ENCODE results near the gene ARRDC2.
"Not testable (repeated sequence)": the region's sequence is repeated elsewhere in the genome, so short reads cannot be mapped to it uniquely, and the experiment has no call there.

Gene ARRDC2

DNA sequence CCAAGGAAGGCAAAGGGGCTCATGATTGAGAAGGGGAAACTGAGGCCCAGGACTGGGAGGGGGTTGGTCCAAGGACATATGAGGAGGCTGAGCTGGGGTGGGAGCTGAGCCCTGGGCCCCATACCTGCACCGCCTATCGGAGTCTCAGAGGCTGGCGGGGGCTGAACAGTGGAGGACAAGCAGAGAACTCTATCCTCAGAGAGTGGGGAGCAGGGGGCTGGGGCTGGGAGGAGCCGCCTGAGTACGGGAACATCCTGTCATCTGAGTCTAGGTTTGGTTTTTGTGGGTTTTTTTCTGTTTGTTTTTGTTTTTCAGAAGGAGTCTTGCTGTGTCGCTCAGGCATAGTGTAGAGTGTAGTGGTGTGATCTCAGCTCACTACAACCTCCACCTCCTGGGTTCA is 6.2 kb downstream of the ARRDC2 start:
- FAIRE-seq (no peak), DNase-seq (ENCODE audit: insufficient read length, low spot score) (no peak)

DNA sequence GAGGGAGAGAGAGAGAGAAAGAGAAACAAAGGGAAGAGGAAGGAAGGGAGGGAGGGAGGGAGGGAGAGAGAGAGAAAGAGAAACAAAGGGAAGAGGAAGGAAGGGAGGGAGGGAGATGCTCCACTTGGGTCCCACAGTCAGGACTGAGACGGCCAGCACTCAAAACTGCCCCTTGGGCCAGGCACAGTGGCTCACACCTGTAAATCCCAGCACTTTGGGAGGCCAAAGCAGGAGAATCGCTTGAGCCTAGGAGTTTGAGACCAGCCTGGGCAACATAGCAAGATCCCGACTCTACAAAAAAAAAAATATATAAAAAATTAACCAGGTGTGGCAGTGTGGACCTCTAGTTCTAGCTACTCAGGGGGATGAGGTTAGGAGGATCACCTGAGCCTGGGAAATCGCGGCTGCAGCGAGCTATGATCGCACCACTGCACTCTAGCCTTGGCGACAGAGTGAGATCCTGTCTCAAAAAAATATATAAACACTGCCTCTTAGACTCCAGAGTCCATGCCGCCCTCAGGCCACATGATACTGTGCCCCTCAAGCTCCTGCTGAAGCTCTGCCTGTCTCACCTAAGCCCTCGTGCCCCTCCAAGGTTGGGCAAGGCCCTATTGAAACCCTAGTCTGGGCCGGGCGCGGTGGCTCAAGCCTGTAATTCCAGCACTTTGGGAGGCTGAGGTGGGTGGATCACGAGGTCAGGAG is 8.4 kb downstream of the ARRDC2 start:
- no peak for FAIRE-seq
- no peak for DNase-seq (ENCODE audit: insufficient read length, low spot score)

DNA sequence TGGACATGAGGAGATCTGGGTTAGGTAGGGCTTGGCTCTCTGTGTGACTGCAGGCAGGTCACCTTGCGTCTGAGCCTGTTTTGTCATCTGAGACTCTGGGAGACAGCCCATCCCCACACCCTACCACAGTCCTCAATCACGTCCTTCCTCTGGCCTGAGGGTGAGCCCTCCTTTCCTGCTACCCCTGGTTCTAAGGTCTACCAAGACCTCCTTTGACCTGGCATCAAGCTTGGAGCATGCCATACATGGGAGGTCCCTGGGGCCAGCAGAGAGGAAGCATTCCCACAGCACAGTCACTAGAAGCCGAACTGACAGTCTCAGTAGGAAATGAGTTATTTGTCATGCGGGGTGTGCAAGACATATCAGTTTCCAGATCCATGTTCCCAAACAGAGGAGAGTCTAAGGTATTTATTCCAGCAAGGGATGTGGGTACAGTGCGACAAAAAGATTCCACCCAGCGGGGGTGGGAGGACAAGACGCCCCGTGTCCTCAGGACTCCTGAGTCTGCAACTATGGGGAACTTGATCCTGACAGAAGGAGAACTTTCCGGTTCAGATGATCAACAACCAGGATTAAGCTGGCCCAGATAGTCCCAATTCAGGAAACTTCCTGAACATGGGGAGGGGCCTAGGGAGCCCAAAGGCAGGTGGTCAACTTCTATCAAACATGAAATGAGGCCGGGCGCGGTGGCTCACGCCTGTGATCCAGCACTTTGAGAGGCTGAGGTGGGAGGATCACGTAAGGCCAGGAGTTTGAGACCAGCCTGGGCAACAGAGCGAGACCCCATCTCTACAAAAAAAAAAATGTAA is 9.5 kb downstream of the ARRDC2 start:
- DNase-seq (ENCODE audit: insufficient read length, low spot score), result no peak
- no peak for FAIRE-seq

DNA sequence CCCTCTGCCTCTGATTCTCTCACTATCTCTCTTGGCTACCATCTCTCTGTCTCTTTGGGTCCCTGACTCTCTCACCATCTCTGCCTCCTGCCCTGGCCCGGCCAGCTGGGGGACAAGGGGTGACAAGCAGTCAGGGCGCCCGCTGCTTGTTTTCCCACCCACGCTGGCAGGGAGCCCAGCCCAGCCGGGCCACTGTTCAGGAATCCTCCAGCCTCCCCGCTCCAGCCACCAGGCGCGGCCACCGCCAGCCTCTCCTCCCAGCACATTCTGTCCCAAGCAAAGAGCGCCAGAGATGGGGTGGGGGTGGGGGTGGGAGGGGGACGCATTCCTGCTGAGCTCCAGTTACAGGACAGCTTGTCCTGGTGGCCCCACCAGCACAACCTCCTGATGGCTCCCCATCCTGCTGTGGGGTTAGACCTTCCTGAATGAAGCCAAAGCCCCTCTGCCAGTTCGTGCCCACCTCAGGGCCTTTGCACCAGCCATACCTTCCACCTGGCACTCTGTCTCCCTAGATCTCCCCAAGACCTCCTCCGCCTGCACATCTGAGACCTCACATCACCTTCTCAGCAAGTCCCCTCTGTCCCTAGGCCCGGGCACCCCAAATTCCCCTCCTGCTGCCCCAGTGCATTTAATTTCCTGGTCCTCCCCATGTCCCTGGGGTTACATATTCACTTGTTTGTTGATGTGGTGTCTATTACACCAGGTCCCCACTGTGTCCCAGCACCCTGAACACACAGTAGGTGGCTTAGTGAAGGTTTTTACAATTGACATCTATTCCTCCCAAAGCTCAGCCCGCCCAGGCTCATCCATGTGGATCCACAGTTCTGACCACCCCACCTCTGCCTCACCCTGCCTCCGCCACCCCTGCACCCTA is 12.5 kb downstream of the ARRDC2 start:
- no peak for FAIRE-seq
- no peak for DNase-seq (ENCODE audit: insufficient read length, low spot score)

DNA sequence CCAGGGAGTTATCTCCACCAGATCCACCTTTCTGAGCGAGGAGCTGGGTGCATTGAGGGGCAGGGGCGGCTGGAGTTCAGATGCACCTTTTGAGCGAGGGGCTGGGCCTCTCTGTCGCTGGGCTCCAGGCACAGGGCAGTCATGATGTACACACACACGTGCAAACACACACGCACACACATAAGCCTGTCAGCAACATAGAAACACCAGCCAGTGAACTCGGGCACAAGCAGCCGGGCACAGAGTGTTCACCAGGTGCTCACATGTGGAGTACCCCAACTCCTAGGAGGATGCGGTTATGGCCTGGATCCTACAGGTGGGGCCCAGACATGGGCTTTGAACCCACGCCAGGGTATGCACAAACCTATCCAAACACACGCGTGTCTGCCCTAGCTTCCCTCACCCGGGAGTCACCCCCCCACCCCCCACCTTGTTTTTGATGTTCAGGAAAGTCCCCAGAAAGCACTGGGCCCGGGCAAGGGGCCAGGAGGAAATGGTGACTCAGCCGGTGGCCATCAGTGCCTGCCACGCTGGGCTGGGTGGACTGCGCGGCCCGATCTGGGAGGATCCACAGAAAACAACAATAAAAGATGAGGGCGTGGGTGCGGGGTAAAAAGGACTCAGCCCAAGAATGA is 13.3 kb downstream of the ARRDC2 start:
- no peak for DNase-seq (ENCODE audit: insufficient read length, low spot score)
- no peak for FAIRE-seq

DNA sequence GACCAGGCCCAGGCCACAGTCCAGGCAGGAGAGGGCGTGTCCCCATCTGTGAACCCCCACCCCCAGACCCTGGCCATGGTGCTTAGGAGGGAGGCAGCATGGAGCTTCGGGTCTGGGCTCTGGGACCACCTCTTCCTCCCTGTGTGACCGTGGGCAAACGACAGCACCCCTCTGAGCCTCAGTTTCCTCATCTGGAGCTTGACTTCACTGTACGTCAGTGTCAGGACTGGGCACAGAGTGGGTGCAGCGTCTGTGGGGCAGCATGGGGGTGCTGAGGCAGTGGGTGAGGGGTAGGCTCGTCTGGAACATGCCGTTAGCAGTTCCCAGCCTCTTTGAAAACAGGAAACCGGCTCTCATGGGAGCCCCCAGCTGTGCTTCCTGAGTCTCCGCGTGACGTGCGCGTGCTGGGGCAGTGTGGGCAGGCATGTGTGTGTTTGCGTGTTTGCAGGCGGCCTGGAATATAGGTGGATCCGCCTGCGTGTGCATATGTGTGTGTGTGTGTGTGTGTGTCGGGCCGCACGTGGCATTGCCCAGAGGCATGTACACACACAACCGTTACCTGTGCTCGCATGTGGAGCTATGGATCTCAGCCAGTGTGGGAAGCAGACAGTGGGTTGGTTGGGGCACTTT is 15.8 kb downstream of the ARRDC2 start:
- DNase-seq (ENCODE audit: insufficient read length, low spot score), result no peak
- no peak for FAIRE-seq

DNA sequence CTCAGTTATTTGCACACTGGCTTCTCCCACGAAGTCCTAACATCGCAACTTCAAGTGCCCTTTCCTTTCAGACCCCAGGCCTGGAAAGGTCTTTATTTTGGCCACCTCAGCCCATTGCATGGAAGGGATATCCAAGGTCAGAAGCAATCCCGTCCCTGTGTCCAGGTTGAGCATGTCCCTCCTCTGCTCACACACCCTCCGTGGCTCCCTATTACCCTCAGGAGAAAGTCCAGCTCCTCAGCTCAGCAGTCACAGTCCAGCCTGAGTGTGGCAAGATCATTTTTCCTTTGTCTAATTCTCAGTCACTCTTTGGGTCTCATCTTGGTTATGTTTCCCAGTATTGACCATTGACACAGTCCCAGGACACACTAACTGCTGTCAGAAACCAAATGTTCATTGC is 19.2 kb downstream of the ARRDC2 start:
- no peak for DNase-seq (ENCODE audit: insufficient read length, low spot score)
- no peak for FAIRE-seq

DNA sequence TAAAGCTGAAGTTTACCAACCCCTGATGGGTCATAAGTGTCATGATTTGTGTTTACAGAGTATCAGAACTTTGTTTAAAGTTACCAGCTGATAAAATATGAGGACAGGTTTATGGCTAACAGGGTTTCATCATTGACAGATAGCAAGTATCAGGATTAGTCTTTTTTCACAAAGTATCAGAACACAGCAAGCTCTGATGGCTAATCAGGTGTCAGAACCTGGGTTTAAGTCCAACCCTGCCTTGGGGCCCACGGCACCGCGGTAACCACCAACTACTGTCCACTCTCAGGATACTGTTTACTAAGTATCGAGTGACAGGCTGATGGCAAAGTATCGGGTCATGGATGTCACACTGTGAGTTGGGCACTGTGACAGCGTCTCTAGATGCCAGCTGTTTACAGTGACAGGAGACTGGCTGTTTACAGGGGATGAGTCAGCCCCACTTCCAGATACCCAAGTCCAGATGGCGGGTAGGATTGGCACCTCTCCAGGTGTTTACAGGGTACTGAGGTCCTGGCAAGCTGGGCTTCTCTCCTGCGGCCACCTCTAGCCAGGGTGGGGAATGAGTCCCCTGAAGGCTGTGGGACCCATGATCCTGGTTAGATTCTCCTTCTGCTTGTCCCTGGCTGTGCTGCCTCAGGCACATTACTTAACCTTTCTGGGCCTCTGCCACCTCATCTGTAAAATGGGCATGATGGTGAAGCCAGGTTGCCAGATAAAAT is 21.8 kb downstream of the ARRDC2 start:
- DNase-seq (ENCODE audit: insufficient read length, low spot score), result no peak
- FAIRE-seq, result no peak

DNA sequence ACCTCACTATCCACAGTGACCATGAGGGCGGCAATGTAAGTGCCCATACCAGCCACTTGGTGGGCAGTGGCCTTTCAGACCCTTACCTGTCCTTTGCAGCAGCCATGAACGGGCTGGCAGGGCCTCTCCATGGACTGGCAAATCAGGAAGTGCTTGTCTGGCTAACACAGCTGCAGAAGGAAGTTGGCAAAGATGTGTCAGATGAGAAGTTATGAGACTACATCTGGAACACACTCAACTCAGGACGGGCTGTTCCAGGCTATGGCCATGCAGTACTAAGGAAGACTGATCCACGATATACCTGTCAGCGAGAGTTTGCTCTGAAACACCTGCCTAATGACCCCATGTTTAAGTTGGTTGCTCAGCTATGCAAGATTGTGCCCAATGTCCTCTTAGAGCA is 23.4 kb downstream of the ARRDC2 start:
- not testable (repeated sequence) for DNase-seq (ENCODE audit: insufficient read length, low spot score); FAIRE-seq

DNA sequence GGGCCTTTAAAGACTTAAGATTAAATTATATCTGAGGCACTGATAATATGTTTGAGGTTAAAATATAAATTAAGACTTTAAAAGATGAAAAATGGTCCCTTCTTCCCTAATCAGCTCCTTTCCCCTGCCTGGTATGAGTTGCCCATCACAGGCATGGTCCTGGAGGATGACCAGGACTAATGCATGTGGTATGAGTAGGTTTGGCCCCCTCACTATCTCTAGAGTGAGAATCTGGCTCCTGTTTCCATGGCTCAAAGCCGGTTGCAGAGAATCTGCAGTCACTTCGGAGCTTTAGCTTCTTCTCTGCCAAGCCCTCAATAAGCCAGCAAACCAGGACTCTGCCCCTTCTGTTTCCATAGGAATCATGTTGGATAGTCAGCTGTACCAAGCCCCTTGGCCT is 24.1 kb downstream of the ARRDC2 start:
- DNase-seq (ENCODE audit: insufficient read length, low spot score); FAIRE-seq: not testable (repeated sequence)

DNA sequence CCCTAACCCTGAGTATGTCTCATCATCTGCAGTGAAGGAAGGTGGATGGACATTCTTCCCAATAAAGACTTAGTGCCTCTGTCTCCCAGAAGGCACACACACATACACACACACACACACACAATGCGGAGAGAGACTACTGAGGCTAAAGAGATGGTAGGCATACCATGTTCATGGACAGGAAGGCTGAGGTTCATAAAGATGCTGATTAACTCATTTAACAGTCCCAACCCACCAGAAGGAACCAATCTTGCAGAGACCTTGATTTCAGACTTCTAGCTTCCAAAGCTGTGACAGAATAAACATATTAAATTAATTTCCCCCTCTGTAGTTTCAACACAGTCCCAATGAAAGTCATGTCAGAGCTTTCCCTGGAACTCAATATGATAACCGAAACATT is 33.1 kb downstream of the ARRDC2 start:
- FAIRE-seq, result no peak
- no peak for DNase-seq (ENCODE audit: insufficient read length, low spot score)

DNA sequence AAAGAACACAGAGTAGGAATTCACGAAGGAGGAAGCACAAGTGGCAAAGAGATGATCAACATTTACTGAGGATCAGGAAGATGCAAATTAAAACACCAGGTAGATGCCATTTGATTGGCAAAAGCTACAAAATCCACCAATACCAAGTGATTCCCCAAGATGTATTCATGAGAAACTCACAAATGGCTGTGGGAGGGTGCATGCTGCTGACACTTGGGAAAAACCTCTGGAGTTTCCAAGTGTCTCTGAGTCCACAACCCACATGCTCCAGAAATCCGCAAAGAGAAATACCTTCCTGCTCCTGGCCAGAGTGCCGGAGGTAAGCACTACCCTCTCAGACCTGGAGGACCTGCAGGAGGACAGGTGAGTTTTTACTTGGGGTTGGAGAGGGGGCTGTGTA is 35.7 kb downstream of the ARRDC2 start:
- DNase-seq (ENCODE audit: insufficient read length, low spot score) (no peak), FAIRE-seq (no peak)

DNA sequence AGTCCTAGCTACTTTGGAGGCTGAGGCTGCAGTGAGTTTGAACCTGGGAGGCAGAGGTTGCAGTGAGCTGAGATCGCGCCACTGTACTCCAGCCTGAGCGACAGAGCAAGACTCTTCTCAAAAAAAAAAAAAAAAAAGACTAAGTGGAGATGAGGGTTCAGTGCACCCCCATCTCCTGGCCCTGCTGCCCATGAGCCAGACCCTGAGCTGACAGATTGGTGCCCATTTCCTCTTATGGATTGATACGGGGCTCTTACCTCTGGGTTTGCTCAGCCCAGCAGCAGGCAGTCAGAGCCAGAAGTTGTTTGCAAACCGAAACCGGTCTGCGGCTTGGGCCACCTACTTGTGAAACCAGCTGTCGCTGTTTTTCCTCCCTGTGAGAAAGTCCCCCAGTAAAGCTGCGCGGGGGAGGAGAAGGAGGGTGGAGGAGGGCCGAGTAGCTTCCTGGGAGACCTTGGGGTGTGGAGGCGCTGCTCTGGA is 36.9 kb downstream of the ARRDC2 start:
- DNase-seq (ENCODE audit: insufficient read length, low spot score) (peak; percentile 93), FAIRE-seq (peak; percentile 99)

DNA sequence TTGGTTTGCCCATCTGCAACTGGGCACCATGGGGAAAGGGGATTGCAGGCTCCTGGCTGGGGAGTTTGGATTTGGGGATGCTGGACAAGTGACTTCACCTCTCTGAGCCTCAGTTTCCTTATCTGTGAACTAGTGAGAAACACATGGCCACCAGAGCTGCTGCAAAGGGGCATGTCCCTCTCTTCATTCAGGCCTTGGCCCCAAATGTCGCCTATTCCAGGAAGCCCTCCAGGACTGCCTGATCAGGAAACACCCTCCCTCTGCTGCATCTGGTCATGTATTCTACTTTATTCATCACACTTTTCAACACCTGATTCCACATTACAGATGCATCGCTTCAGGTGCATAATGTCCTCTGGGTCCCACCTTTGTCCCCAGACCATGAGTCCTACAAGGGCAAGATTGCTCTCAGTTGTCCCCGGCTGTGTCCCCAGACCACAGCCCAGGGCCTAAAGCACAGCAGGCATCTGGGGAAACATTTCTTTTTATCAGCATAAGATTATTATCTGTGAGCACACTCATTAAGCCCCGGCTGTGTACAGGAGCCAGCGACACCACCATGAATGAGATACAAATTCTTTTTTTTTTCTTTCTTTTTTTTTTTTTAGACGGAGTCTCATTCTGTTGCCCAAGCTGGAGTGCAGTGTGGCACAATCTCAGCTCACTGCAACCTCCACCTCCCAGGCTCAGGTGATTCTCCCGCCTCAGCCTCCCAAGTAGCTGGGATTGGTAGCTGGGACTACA is 37.5 kb downstream of the ARRDC2 start:
- FAIRE-seq (no peak), DNase-seq (ENCODE audit: insufficient read length, low spot score) (no peak)

DNA sequence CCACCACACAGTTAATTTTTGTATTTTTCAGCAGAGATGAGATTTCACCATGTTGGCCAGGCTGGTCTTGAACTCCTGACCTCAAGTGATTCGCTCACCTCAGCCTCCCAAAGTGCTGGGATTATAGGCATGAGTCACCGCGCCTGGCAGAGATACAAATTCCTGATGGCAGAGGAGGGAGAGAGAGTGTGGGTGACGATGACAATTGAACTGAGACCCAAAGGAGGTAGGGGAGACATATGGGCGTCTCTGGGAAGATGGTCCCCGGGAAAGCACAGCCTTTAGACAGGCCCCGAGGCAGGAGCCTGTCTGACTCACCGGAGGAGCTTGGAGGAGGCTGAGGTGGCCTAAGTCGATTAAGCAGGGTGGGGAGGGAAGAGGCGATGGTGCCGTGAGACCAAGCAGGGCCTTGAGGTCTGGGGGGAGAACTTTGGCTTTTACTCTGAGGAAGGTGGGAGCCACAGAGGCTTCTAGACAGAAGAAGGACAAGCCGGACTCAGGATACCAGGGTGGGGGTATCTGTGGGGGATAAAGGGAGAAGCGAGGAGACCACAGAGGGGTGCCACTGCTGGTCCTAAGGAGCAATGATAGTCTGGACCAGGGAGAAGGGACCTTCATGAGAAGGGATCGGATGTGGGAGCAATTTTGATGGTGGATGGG is 38.2 kb downstream of the ARRDC2 start:
- FAIRE-seq, result no peak
- DNase-seq (ENCODE audit: insufficient read length, low spot score), result no peak

DNA sequence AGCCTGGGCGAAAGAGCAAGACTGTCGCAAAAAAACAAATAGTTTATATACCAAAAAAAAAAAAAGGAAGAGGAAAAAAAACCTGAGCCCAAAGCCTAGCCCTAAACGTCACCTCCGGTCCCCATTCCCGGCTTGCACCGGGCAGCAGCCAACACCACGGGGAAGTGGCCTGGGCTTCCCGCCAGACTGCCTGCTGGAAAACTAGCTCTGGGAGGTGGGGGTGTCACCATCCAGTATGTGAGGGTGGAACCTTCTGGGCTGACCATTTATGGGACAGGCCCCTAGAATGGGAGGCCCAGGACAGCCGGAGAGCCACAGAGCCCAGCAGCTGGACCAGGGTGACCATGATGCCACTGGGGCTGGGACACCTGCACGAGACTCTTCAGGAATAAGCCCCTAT is 41.4 kb downstream of the ARRDC2 start:
- FAIRE-seq (no peak), DNase-seq (ENCODE audit: insufficient read length, low spot score) (no peak)

DNA sequence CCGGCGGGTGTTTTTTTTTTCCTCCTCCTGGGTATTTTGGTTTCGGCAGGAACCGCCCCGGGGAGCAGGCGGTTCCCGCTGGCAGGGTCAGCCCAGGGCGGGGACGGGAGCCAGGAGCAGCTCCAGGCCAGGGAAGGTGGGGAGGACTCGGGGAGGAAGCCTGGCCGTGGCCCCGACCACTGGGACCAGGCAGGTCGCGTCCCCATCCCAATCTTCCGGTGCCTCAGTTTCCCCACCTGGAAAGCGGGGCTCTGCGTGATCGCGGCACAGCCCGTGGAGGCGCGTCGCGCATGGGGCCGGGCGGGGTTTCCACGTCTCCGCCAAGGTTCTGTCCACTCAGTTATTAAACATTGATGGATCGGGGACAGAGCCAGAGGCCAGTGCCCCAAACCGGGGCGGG is 43.9 kb downstream of the ARRDC2 start:
- no peak for FAIRE-seq

DNA sequence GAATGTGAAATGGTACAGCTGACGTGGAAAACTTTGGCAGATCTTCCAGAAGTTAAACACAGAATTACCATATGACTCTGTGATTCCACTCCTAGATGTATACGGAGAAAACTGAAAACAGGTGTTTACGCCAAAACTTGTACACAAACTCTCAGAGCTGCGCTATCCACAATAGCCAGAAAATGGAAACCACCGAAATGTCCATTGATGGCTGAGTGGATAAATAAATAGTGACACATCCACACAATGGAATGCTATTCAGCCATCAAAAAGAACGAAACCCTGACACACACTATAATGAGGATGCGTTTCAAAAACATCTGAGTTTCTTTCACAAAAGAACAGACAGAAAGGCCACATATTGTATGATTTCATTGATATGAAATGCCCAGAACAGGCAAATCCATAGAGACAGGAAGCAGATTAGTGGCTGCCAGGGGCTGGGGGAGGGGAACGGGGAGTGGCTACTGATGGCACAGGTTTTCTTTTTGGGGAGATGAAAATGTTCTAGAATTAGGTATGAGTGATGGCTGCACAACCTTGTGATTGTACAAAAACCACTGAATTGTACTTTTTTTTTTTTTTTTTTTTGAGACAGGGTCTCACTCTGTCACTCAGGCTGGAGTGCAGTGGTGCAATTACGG is 45.7 kb downstream of the ARRDC2 start:
- FAIRE-seq (no peak), DNase-seq (ENCODE audit: insufficient read length, low spot score) (no peak)

More for the DNA sequence above, 43.9 kb downstream of the ARRDC2 start:
- no peak for DNase-seq (ENCODE audit: insufficient read length, low spot score)

All from GM19239 (cell line).